Measurements from ENCODE around the gene C5orf63.
"Not testable (repeated sequence)": the region's sequence is repeated elsewhere in the genome, so short reads cannot be mapped to it uniquely, and the experiment has no call there.

The C5orf63 gene

GRCh38 chr5:127072861-127073846 lies at the start of gene C5orf63:
Gene C5orf63, minus strand, starts transcription at chr5:127073502. Its CDS starts 14,507 bp downstream, at chr5:127058995.
- peak; percentile 51 to 62 for DNase-seq (ENCODE audit: low read depth in 2 of 2)

GRCh38 chr5:127112347-127112864 lies 39.1 kb upstream of the C5orf63 start:
- no peak for DNase-seq (ENCODE audit: low read depth in 2 of 2)

- no peak for DNase-seq (ENCODE audit: low read depth in 2 of 2)
Observed at GRCh38 chr5:127111112-127111511, 37.8 kb upstream of the C5orf63 start.

- DNase-seq (ENCODE audit: low read depth in 2 of 2), result not testable (repeated sequence)
Observed at GRCh38 chr5:127108624-127109260, 35.4 kb upstream of the C5orf63 start.

GRCh38 chr5:127101935-127102334 lies 28.6 kb upstream of the C5orf63 start:
- DNase-seq (ENCODE audit: low read depth in 2 of 2), result no peak

- DNase-seq (ENCODE audit: low read depth in 2 of 2), result no peak
Observed at GRCh38 chr5:127101533-127101932, 28.2 kb upstream of the C5orf63 start.

- no peak for DNase-seq (ENCODE audit: low read depth in 2 of 2)
Observed at GRCh38 chr5:127098241-127098640, 24.9 kb upstream of the C5orf63 start.

GRCh38 chr5:127097278-127097677 lies 24.0 kb upstream of the C5orf63 start:
- DNase-seq (ENCODE audit: low read depth in 2 of 2), result no peak

GRCh38 chr5:127096328-127096993 lies 23.2 kb upstream of the C5orf63 start:
- DNase-seq (ENCODE audit: low read depth in 2 of 2), result no peak

- no peak for DNase-seq (ENCODE audit: low read depth in 2 of 2)
Observed at GRCh38 chr5:127094161-127094814, 21.0 kb upstream of the C5orf63 start.

GRCh38 chr5:127092690-127093089 lies 19.4 kb upstream of the C5orf63 start:
- no peak for DNase-seq (ENCODE audit: low read depth in 2 of 2)

- DNase-seq (ENCODE audit: low read depth in 2 of 2), result no peak
Observed at GRCh38 chr5:127089191-127089590, 15.9 kb upstream of the C5orf63 start.

- DNase-seq (ENCODE audit: low read depth in 2 of 2), result no peak
Observed at GRCh38 chr5:127088251-127088650, 14.9 kb upstream of the C5orf63 start.

GRCh38 chr5:127086589-127086988 lies 13.3 kb upstream of the C5orf63 start:
- no peak for DNase-seq (ENCODE audit: low read depth in 2 of 2)

GRCh38 chr5:127085796-127086195 lies 12.5 kb upstream of the C5orf63 start:
- no peak for DNase-seq (ENCODE audit: low read depth in 2 of 2)

GRCh38 chr5:127085371-127085770 lies 12.1 kb upstream of the C5orf63 start:
- DNase-seq (ENCODE audit: low read depth in 2 of 2), result no peak

- no peak for DNase-seq (ENCODE audit: low read depth in 2 of 2)
Observed at GRCh38 chr5:127084656-127085055, 11.4 kb upstream of the C5orf63 start.

- no peak for DNase-seq (ENCODE audit: low read depth in 2 of 2)
Observed at GRCh38 chr5:127083711-127084110, 10.4 kb upstream of the C5orf63 start.

GRCh38 chr5:127079994-127080491 lies 6.7 kb upstream of the C5orf63 start:
- no peak for DNase-seq (ENCODE audit: low read depth in 2 of 2)

- no peak for DNase-seq (ENCODE audit: low read depth in 2 of 2)
Observed at GRCh38 chr5:127077366-127077765, 4.1 kb upstream of the C5orf63 start.

All from activated CD4-positive, alpha-beta T cell treated with anti-CD3 and anti-CD28 coated beads for 24 hours (primary cell).